Thyroid gland (tissue), 4 donors: ENCODE data around the gene ARHGAP10. TPM values are rescaled to one million over a fixed set of nuclear protein-coding genes. Genes with fewer than 3 reads are reported as not detected.

Source experiments
- DNase-seq, 2 donors: peaks; one replicate each; pipeline ENCODE4 v3.0.0-alpha.2; 2019
- H3K27ac ChIP-seq, 3 donors: fragments of 200-600 bp; sonication (generic); 1 replicate in 2 of 3; 2 replicates in 1 of 3; pipeline ENCODE4 v1.5.1; 2016 to 2019; ENCODE audit warnings: mild to moderate bottlenecking in 1 of 3, moderate library complexity in 1 of 3
- H3K27me3 ChIP-seq: fragments of 200-600 bp; sonication (generic); one replicate; pipeline ENCODE4 v1.5.1; 2019
- H3K36me3 ChIP-seq, 2 donors: fragments of 200-600 bp; sonication (generic); one replicate each; pipeline ENCODE4 v1.5.1; 2016 to 2019
- H3K4me1 ChIP-seq, 2 donors: fragments of 200-600 bp; sonication (generic); one replicate each; pipeline ENCODE4 v1.5.1; 2017 to 2019
- H3K4me3 ChIP-seq, 3 donors: fragments of 200-600 bp; sonication (generic); replicated peaks in 1 of 3; 1 replicate in 2 of 3; 2 replicates in 1 of 3; pipeline ENCODE4 v1.5.1; 2016; ENCODE audit warnings: mild to moderate bottlenecking in 1 of 3
- H3K9me3 ChIP-seq: fragments of 200-600 bp; sonication (generic); one replicate; pipeline ENCODE4 v1.5.1; 2017
- POLR2A ChIP-seq, 2 donors: fragments of 450-650 bp; IDR thresholded peaks; one replicate each; pipeline ENCODE4 v1.6.1; 2017; ENCODE audit warnings: antibody characterized with exemption in 2 of 2, mild to moderate bottlenecking in 2 of 2, moderate library complexity in 1 of 2
- WGBS, 2 donors: methylation state at CpG; one replicate each; pipeline ENCODE4 v1.1.5; 2017; 5-methylcytosine and 5-hydroxymethylcytosine counted together
- intact Hi-C: fragments of 100-400 bp; cut with DNase I; formaldehyde crosslinking; loops from one replicate; pipeline ENCODE4 v1.15.1; 2023
- total RNA-seq, 4 donors: library from RNA; depleted of rRNA; stranded (reverse); fragments of >200 nt; gene quantifications; one replicate each; pipeline ENCODE4 v1.2.3, GENCODE V29; 2016
- TF ChIP-seq, protein P1 (sequence below), 6 experiments: fragments of 200-600 bp in 3 of 6; fragments of 450-650 bp in 3 of 6; sonication (generic) in 3 of 6; IDR thresholded peaks; one replicate each; pipeline ENCODE4 v1.5.1; 2016 to 2019; ENCODE audit warnings: antibody characterized with exemption in 6 of 6, mild to moderate bottlenecking in 2 of 6, inconsistent platforms in 1 of 6, moderate library complexity in 1 of 6

Gene ARHGAP10
- total RNA-seq, 4 donors from 2014 or later = 39.5 to 78.4 (median 42.0) TPM

DNA sequence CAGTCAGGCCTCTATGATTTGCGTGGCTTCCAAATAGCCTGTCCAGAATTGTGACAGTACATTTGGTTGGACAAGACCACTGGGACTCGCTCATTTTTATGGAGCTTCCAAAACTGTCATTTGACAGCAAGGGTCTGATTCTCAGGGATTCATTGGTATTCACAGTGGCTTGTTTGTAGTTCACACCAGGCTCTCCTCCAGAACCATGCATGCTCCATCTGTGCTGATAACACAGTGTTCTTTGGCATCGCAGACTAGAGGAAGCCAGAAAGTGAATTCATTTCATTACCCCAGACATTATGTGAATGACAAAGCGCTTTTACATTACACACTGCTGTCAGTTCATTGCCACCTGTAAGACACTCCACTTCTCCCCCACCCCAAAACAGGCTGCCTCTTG is 208.3 kb downstream of the ARHGAP10 start:
- TF ChIP-seq, protein P1, sequence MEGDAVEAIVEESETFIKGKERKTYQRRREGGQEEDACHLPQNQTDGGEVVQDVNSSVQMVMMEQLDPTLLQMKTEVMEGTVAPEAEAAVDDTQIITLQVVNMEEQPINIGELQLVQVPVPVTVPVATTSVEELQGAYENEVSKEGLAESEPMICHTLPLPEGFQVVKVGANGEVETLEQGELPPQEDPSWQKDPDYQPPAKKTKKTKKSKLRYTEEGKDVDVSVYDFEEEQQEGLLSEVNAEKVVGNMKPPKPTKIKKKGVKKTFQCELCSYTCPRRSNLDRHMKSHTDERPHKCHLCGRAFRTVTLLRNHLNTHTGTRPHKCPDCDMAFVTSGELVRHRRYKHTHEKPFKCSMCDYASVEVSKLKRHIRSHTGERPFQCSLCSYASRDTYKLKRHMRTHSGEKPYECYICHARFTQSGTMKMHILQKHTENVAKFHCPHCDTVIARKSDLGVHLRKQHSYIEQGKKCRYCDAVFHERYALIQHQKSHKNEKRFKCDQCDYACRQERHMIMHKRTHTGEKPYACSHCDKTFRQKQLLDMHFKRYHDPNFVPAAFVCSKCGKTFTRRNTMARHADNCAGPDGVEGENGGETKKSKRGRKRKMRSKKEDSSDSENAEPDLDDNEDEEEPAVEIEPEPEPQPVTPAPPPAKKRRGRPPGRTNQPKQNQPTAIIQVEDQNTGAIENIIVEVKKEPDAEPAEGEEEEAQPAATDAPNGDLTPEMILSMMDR (IDR thresholded peaks at IDR 0.05) = no peak
- TF ChIP-seq POLR2A (IDR thresholded peaks at IDR 0.05) = no peak
- Histone ChIP-seq H3K27me3 (no peaks in the 10 kb centered on the region), H3K9me3 (no peaks in the 10 kb centered on the region), H3K4me3 (no peak overlapping the region), H3K36me3 (no peaks in the 10 kb centered on the region), H3K4me1 (peaks cover 27 to 33% of the 10 kb centered on the region in 2 donors), H3K27ac (peak overlapping the region in 2 of 3 donors; percentile 57 to 59)
- peak; percentile 16 to 19 for DNase-seq
- intact Hi-C loops = no loop called here
- WGBS, 2 donors = 86 to 89% methylated on average over 3 to 4 of the region's 4 CpGs

DNA sequence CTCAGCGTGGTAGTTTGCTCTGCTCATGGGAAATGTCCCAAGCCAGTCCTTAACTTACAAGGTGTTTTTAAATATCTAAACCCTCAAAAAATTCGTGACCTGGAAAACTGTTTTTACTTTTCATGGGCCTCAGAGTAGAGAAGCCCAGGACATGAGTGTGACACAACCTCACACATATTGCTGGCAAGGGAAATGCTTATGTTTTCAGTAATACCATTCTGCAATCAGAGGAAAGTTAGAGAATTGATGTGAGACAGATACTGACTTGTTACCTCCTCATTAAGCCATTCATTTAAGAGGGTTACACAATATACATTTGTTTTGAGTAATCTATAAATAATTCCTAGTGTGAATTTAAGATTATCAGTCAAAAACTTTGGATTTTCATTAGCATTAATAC is 209.5 kb downstream of the ARHGAP10 start:
- peak overlapping the region in 1 of 3 donors; percentile 10 for H3K27ac ChIP-seq
- intact Hi-C loops = no loop called here
- H3K4me1 ChIP-seq = peaks cover 27 to 33% of the 10 kb centered on the region in 2 donors
- 30 to 42% methylated on average over 2 of the region's 2 CpGs for WGBS, 2 donors
- peak; percentile 43 to 51 for DNase-seq
- no peak overlapping the region for H3K4me3 ChIP-seq
- H3K9me3 ChIP-seq = no peaks in the 10 kb centered on the region
- no peaks in the 10 kb centered on the region for H3K36me3 ChIP-seq
- H3K27me3 ChIP-seq = no peaks in the 10 kb centered on the region
- TF ChIP-seq, protein P1 (IDR thresholded peaks at IDR 0.05) = peak in 1 of 6 experiments; percentile 11
- TF ChIP-seq POLR2A (IDR thresholded peaks at IDR 0.05) = no peak

DNA sequence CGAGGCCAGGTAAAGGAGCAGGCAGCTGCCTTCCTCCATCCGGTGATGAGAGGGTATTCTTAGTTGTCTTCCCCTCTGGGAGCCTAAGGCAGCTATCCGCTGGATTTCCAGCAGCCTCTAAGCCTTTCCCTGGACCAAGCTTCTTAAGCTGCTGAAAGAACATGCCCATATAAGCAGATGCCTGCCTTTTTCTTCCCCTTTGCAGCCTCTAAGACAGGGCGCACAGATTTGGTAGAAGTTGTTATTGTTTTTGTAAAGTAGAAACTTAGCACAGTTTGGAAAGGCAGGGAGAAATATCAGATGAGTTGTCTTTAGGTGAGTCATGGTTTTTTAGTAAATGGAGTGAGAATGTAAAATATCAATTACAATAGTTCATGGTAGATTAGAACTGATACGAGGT is 210.8 kb downstream of the ARHGAP10 start:
- Histone ChIP-seq H3K36me3 (peaks cover 0 to 4% of the 10 kb centered on the region in 2 donors), H3K4me3 (no peak overlapping the region), H3K27me3 (no peaks in the 10 kb centered on the region), H3K27ac (no peak overlapping the region), H3K9me3 (no peaks in the 10 kb centered on the region), H3K4me1 (peaks cover 27 to 33% of the 10 kb centered on the region in 2 donors)
- WGBS, 2 donors = 81 to 82% methylated on average over 5 of the region's 5 CpGs
- TF ChIP-seq, protein P1 (IDR thresholded peaks at IDR 0.05) = no peak
- TF ChIP-seq POLR2A (IDR thresholded peaks at IDR 0.05) = no peak
- no peak for DNase-seq
- intact Hi-C loops = no loop called here

DNA sequence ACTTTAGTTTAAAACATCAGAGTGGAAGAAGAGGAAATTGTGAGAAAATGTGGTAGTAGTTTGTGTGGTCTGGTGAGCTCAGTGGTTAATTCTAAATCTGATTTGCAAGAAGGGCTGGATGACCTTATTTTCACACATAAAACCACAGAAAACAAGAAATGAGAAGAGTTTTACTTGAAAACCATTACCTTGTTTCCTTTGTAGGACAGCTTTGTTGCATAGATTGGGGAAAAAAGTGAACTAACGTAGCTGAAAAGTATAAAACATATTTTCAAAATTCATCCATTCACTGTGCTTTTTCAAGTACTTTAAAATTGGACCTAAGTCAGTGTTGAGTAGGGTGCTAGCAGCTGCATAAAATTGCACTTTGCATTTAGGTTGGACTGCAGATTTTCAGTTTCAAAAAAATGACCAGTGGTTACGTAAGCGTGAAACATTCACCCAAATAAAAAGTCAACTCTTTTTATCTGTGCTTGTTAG is 211.3 kb downstream of the ARHGAP10 start:
- Histone ChIP-seq H3K4me3 (no peak overlapping the region), H3K36me3 (peaks cover 0 to 4% of the 10 kb centered on the region in 2 donors), H3K27ac (no peak overlapping the region), H3K9me3 (no peaks in the 10 kb centered on the region), H3K27me3 (no peaks in the 10 kb centered on the region), H3K4me1 (peaks cover 27 to 33% of the 10 kb centered on the region in 2 donors)
- intact Hi-C loops = no loop called here
- no peak for TF ChIP-seq POLR2A (IDR thresholded peaks at IDR 0.05)
- TF ChIP-seq, protein P1 (IDR thresholded peaks at IDR 0.05) = no peak
- DNase-seq = no peak
- 82 to 84% methylated on average over 3 of the region's 3 CpGs for WGBS, 2 donors

DNA sequence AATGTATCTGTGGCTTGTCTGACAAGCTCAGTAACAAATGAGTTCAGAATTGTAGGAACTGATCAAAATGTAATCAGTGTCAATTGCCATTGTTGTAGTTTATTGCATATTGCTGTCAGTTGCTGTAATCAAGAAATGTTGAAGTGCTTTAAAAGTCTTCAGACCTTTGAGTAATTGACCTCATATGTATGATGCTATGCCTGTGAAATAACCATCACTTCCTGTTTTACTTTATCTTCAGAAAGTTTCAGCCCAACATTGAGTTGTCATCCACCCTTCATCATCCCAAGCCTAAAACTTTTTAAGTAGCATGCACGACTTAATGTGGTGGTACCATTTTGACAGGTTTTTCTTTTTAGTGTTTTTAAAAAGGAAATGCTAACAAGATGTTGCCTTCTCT is 212.4 kb downstream of the ARHGAP10 start:
- Histone ChIP-seq H3K4me1 (peaks cover 27 to 33% of the 10 kb centered on the region in 2 donors), H3K36me3 (peaks cover 0 to 4% of the 10 kb centered on the region in 2 donors), H3K27me3 (no peaks in the 10 kb centered on the region), H3K4me3 (no peak overlapping the region), H3K9me3 (no peaks in the 10 kb centered on the region), H3K27ac (no peak overlapping the region)
- WGBS, 2 donors = 85 to 92% methylated on average over 1 of the region's 1 CpG
- TF ChIP-seq, protein P1 (IDR thresholded peaks at IDR 0.05) = no peak
- TF ChIP-seq POLR2A (IDR thresholded peaks at IDR 0.05) = no peak
- intact Hi-C loops = no loop called here
- DNase-seq = no peak
